ENCODE data around the gene PCBP1. TPM values are rescaled to one million over a fixed set of nuclear protein-coding genes. Genes with fewer than 3 reads are reported as not detected.
A peak's percentile ranks its signal among the peaks of the same experiment; 100 is the strongest.

Gene PCBP1
- total RNA-seq, 4 donors from 2014 or later, result 117 to 222 (median 167) TPM

GRCh38 chr2:70073493-70073892 is 13.8 kb upstream of the PCBP1 start:
- no peak for ATAC-seq
- Histone ChIP-seq H3K9me3 (no peaks in the 10 kb centered on the region), H3K4me3 (no peak overlapping the region), H3K36me3 (peaks cover 0 to 62% of the 10 kb centered on the region in 2 donors), H3K4me1 (peaks cover 0 to 36% (median 9%) of the 10 kb centered on the region in 3 donors), H3K27ac (no peak overlapping the region), H3K27me3 (no peaks in the 10 kb centered on the region)
- TF ChIP-seq POLR2A (IDR thresholded peaks at IDR 0.05) (no peak), EP300 (IDR thresholded peaks at IDR 0.05) (no peak), POLR2AphosphoS5 (IDR thresholded peaks at IDR 0.05) (no peak)
- TF ChIP-seq, protein P1, sequence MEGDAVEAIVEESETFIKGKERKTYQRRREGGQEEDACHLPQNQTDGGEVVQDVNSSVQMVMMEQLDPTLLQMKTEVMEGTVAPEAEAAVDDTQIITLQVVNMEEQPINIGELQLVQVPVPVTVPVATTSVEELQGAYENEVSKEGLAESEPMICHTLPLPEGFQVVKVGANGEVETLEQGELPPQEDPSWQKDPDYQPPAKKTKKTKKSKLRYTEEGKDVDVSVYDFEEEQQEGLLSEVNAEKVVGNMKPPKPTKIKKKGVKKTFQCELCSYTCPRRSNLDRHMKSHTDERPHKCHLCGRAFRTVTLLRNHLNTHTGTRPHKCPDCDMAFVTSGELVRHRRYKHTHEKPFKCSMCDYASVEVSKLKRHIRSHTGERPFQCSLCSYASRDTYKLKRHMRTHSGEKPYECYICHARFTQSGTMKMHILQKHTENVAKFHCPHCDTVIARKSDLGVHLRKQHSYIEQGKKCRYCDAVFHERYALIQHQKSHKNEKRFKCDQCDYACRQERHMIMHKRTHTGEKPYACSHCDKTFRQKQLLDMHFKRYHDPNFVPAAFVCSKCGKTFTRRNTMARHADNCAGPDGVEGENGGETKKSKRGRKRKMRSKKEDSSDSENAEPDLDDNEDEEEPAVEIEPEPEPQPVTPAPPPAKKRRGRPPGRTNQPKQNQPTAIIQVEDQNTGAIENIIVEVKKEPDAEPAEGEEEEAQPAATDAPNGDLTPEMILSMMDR (IDR thresholded peaks at IDR 0.05), result no peak
- WGBS, 2 donors (ENCODE audit: low coverage in 1 of 2), result 62 to 73% methylated on average over 3 of the region's 5 CpGs

DNA sequence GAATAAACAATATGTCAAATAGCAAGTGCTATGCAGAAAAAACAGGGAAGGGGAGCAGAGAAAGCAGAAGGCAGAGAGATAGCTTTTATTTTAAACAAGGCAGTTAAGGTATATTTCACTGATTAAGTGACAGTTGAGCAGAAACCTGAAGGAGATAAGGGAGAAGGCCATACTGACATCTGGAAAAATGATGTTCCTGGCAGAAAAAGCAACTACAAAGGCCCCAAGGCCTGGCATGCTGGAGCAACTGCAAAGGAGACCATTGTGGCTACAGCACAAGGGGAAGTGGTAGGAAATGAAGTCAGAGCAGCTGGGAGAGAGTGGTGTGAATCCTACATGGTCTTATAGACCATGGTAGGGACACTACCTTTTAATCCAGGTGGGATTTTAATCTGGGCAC is 8.9 kb upstream of the PCBP1 start:
- TF ChIP-seq, protein P1 (IDR thresholded peaks at IDR 0.05), result no peak
- TF ChIP-seq POLR2A (IDR thresholded peaks at IDR 0.05) (no peak), POLR2AphosphoS5 (IDR thresholded peaks at IDR 0.05) (no peak), EP300 (IDR thresholded peaks at IDR 0.05) (no peak)
- Histone ChIP-seq H3K4me1 (peaks cover 0 to 20% (median 0%) of the 10 kb centered on the region in 3 donors), H3K27ac (no peak overlapping the region), H3K4me3 (no peak overlapping the region), H3K9me3 (no peaks in the 10 kb centered on the region), H3K27me3 (no peaks in the 10 kb centered on the region), H3K36me3 (peaks cover 0 to 99% of the 10 kb centered on the region in 2 donors)
- ATAC-seq, result no peak

- peak overlapping the region in 1 of 4 donors; percentile 24 for H3K27ac ChIP-seq
- TF ChIP-seq POLR2A (IDR thresholded peaks at IDR 0.05) (no peak), POLR2AphosphoS5 (IDR thresholded peaks at IDR 0.05) (no peak), EP300 (IDR thresholded peaks at IDR 0.05) (no peak)
- TF ChIP-seq, protein P1 (IDR thresholded peaks at IDR 0.05), result no peak
- H3K36me3 ChIP-seq, result peaks cover 0 to 84% of the 10 kb centered on the region in 2 donors
- peaks cover 5 to 43% (median 9%) of the 10 kb centered on the region in 3 donors for H3K4me1 ChIP-seq
- H3K27me3 ChIP-seq, result no peaks in the 10 kb centered on the region
- H3K4me3 ChIP-seq, result no peak overlapping the region
- no peaks in the 10 kb centered on the region for H3K9me3 ChIP-seq
- WGBS, 2 donors (ENCODE audit: low coverage in 1 of 2), result 80% methylated on average over 1 of the region's 3 CpGs; no CpG with 5 or more reads in 1 of the 2 donors
- ATAC-seq, result no peak
Observed at GRCh38 chr2:70080610-70081200, 6.6 kb upstream of the PCBP1 start.

GRCh38 chr2:70081221-70081620 is 6.1 kb upstream of the PCBP1 start:
- Histone ChIP-seq H3K27me3 (no peaks in the 10 kb centered on the region), H3K36me3 (peaks cover 0 to 78% of the 10 kb centered on the region in 2 donors), H3K4me3 (no peak overlapping the region), H3K27ac (peak overlapping the region in 1 of 4 donors; percentile 24), H3K9me3 (no peaks in the 10 kb centered on the region), H3K4me1 (peaks cover 6 to 47% (median 9%) of the 10 kb centered on the region in 3 donors)
- ATAC-seq, result no peak
- 80 to 85% methylated on average over 4 to 5 of the region's 5 CpGs for WGBS, 2 donors (ENCODE audit: low coverage in 1 of 2)
- TF ChIP-seq POLR2A (IDR thresholded peaks at IDR 0.05) (no peak), EP300 (IDR thresholded peaks at IDR 0.05) (no peak), POLR2AphosphoS5 (IDR thresholded peaks at IDR 0.05) (no peak)
- TF ChIP-seq, protein P1 (IDR thresholded peaks at IDR 0.05), result no peak
